Skeletal muscle satellite cell (primary cell): ENCODE results near the gene NOG.

Experiments used
- H3K27me3 ChIP-seq: 2 replicates; pipeline ENCODE4 v1.7.0; 2013; ENCODE audit warnings: low read length; ENCODE audit not compliant: control insufficient read depth, insufficient read depth
- H3K36me3 ChIP-seq: 2 replicates; pipeline ENCODE4 v1.7.0; 2013; ENCODE audit warnings: mild to moderate bottlenecking, control low read depth, low read length; ENCODE audit not compliant: insufficient read depth
- H3K4me1 ChIP-seq: 2 replicates; pipeline ENCODE4 v1.7.0; 2013; ENCODE audit warnings: low read length; ENCODE audit not compliant: control insufficient read depth, insufficient read depth
- H3K4me2 ChIP-seq: 2 replicates; pipeline ENCODE4 v1.7.0; 2013; ENCODE audit warnings: mild to moderate bottlenecking, low read length
- H3K4me3 ChIP-seq: 2 replicates; pipeline ENCODE4 v1.7.0; 2013; ENCODE audit warnings: low read length
- H3K9ac ChIP-seq: 2 replicates; pipeline ENCODE4 v1.7.0; 2013; ENCODE audit warnings: mild to moderate bottlenecking, low read depth, low read length, moderate library complexity
- H3K9me3 ChIP-seq: replicated peaks from 2 replicates; pipeline ENCODE4 v1.7.0; 2013; ENCODE audit warnings: mild to moderate bottlenecking, control low read depth, low read length

The NOG gene

GRCh38 chr17:56614522-56614921 is 21.0 kb downstream of the NOG start:
- H3K27me3 ChIP-seq = peaks cover 9% of the 10 kb centered on the region
- H3K9me3 ChIP-seq = no peaks in the 10 kb centered on the region
- no peak overlapping the region for H3K4me3 ChIP-seq

DNA sequence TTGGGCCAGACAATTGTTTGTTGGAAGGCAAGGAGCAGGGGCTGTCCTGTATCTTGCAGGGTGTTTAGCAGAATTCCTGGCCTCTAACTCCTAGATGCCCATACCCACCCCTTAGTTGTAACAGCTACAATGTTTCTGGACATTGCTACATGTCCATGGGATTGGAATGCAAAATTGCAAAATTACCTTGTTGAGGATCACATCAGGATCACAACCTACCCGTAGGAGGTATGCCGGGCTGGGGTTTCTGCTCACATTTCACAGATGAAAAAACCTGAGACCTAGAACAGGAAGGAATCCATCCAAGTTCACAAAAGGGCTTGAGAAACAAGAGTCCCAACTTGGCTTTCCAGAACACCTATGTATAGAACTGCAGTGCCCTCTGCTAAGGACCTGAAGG is 22.7 kb downstream of the NOG start:
- Histone ChIP-seq H3K9ac (no peak overlapping the region), H3K4me2 (no peak overlapping the region), H3K36me3 (no peaks in the 10 kb centered on the region), H3K4me3 (no peak overlapping the region), H3K9me3 (no peaks in the 10 kb centered on the region), H3K27me3 (peaks cover 9% of the 10 kb centered on the region), H3K4me1 (no peaks in the 10 kb centered on the region)

More at GRCh38 chr17:56614522-56614921, 21.0 kb downstream of the NOG start:
- no peaks in the 10 kb centered on the region for H3K36me3 ChIP-seq
- no peaks in the 10 kb centered on the region for H3K4me1 ChIP-seq
- H3K9ac ChIP-seq = no peak overlapping the region
- no peak overlapping the region for H3K4me2 ChIP-seq

- H3K4me2 ChIP-seq = no peak overlapping the region
- no peak overlapping the region for H3K4me3 ChIP-seq
- no peak overlapping the region for H3K9ac ChIP-seq
- no peaks in the 10 kb centered on the region for H3K36me3 ChIP-seq
- H3K27me3 ChIP-seq = no peaks in the 10 kb centered on the region
- H3K9me3 ChIP-seq = no peaks in the 10 kb centered on the region
- H3K4me1 ChIP-seq = no peaks in the 10 kb centered on the region
Observed at GRCh38 chr17:56623383-56623782, 29.9 kb downstream of the NOG start.

DNA sequence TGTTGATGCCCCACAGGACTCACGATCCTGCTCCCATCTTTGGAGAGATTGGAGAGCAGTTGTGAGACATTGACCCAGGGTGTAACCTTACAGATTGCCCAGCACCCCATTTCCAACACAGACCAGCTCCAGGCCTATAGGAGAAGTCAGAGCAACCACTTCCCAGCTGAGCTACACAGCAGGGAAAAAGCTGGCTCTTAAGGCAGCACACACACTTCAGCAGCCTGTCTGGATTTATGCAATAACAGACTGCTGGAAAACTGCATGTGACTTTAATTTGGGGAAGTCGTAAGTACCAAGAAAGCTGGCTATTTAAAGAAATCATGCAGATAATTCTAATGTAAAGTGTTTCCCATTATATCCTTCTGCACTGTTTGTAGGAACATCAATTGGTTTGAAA is 30.8 kb downstream of the NOG start:
- Histone ChIP-seq H3K4me1 (no peaks in the 10 kb centered on the region), H3K9me3 (no peaks in the 10 kb centered on the region), H3K36me3 (no peaks in the 10 kb centered on the region), H3K9ac (no peak overlapping the region), H3K27me3 (peaks cover 4% of the 10 kb centered on the region), H3K4me2 (no peak overlapping the region), H3K4me3 (no peak overlapping the region)

DNA sequence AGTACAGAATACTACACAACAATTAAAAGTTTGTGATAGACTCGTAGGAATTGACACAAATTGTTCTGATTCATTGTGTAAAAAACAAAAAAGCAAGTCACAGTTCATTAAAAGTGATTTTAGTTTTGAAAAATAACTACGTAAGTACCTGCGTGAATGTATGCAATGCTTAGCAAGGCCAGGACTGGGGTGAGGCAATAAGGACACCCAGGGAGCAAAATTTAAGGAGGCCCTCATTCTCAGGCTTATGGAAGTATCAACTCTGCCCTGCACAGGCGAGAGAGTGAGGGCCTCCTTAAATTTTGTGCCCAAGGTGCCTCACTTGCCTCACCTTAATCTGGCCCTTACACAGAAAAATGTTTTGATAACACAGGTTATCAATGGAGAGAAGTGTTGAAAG is 31.4 kb downstream of the NOG start:
- no peak overlapping the region for H3K4me2 ChIP-seq
- H3K4me3 ChIP-seq = no peak overlapping the region
- H3K9me3 ChIP-seq = no peaks in the 10 kb centered on the region

GRCh38 chr17:56629531-56630075 is 36.1 kb downstream of the NOG start:
- H3K4me1 ChIP-seq = no peaks in the 10 kb centered on the region
- H3K4me3 ChIP-seq = no peak overlapping the region
- peaks cover 4% of the 10 kb centered on the region for H3K27me3 ChIP-seq
- H3K4me2 ChIP-seq = no peak overlapping the region
- H3K36me3 ChIP-seq = no peaks in the 10 kb centered on the region
- no peaks in the 10 kb centered on the region for H3K9me3 ChIP-seq
- no peak overlapping the region for H3K9ac ChIP-seq

More for the DNA sequence above, 31.4 kb downstream of the NOG start:
- Histone ChIP-seq H3K36me3 (no peaks in the 10 kb centered on the region), H3K27me3 (peaks cover 4% of the 10 kb centered on the region), H3K4me1 (no peaks in the 10 kb centered on the region), H3K9ac (no peak overlapping the region)

GRCh38 chr17:56630202-56630601 is 36.7 kb downstream of the NOG start:
- Histone ChIP-seq H3K4me3 (no peak overlapping the region), H3K9me3 (no peaks in the 10 kb centered on the region), H3K27me3 (peaks cover 4% of the 10 kb centered on the region), H3K4me2 (no peak overlapping the region), H3K9ac (no peak overlapping the region), H3K4me1 (no peaks in the 10 kb centered on the region), H3K36me3 (no peaks in the 10 kb centered on the region)

DNA sequence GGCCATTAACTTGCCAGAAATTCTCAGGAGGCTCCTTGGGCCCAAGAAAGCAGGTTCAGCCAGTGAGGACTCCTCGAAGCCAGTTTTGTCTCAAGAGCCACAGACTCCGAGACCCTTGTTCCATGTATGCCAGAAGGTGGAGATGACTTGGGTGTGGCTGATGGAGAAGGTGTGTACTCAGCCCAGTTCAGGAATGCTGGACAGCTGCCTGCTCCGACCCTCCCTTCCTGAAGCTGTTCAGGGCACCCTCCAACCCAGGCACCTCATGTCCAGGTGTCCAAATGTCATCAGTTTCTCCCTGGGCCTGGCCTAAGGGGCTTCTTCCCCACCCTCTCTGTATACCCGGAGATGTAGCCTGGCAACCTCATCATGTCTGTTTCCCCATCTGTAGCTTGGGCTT is 40.2 kb downstream of the NOG start:
- Histone ChIP-seq H3K4me3 (no peak overlapping the region), H3K9me3 (no peaks in the 10 kb centered on the region)

DNA sequence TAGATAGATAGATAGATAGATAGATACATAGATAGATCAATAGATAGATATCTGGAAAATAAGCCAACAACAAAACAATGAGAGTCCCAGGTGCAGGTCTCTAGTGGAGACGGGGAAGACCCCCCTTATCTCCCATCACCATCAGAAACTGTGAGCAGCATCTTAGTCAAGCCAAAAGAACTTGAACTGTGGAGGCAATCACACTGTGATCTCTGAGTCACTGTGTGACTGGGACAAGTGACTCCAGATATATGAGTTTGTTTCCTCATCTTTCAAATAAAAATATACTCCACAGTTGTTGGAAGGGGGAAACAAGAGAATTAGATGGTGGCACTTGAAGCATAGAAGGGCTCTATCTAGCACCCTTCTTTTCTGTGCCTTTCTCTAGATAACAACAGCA is 42.1 kb downstream of the NOG start:
- Histone ChIP-seq H3K9me3 (no peaks in the 10 kb centered on the region), H3K36me3 (no peaks in the 10 kb centered on the region), H3K4me1 (peaks cover 3% of the 10 kb centered on the region), H3K9ac (no peak overlapping the region), H3K4me2 (no peak overlapping the region), H3K27me3 (peaks cover 17% of the 10 kb centered on the region), H3K4me3 (no peak overlapping the region)

More for the DNA sequence above, 40.2 kb downstream of the NOG start:
- H3K27me3 ChIP-seq = peaks cover 16% of the 10 kb centered on the region
- no peak overlapping the region for H3K4me2 ChIP-seq
- H3K9ac ChIP-seq = no peak overlapping the region
- H3K36me3 ChIP-seq = no peaks in the 10 kb centered on the region
- peaks cover 3% of the 10 kb centered on the region for H3K4me1 ChIP-seq

DNA sequence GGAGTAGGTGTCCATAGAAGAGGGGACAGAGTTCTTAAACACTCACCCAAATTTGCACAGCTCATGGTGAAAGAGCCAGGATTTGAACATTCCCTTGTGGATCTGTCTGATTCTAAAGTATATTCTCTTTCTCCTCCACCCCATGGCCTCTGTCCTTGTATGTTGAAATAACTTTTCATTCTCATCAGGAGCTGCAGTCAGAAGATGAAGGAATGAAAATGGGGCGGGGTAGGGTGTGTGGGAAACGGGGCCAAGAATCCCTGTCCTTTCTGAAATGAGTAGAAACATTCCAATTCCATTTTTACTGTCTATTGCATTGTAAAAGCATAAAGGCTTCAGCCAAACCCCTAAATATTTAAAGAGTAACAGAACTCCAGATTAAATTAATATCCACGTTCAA is 42.8 kb downstream of the NOG start:
- Histone ChIP-seq H3K4me3 (no peak overlapping the region), H3K9ac (no peak overlapping the region), H3K4me2 (peak overlapping the region; percentile 27), H3K4me1 (peaks cover 3% of the 10 kb centered on the region), H3K36me3 (no peaks in the 10 kb centered on the region), H3K27me3 (peaks cover 18% of the 10 kb centered on the region), H3K9me3 (no peaks in the 10 kb centered on the region)

- Histone ChIP-seq H3K4me3 (no peak overlapping the region), H3K27me3 (peaks cover 20% of the 10 kb centered on the region), H3K9me3 (no peaks in the 10 kb centered on the region), H3K4me1 (peaks cover 3% of the 10 kb centered on the region), H3K4me2 (no peak overlapping the region), H3K36me3 (no peaks in the 10 kb centered on the region), H3K9ac (no peak overlapping the region)
Observed at GRCh38 chr17:56637254-56637653, 43.8 kb downstream of the NOG start.

GRCh38 chr17:56638591-56639051 is 45.1 kb downstream of the NOG start:
- H3K4me2 ChIP-seq = no peak overlapping the region
- no peak overlapping the region for H3K9ac ChIP-seq
- peaks cover 3% of the 10 kb centered on the region for H3K4me1 ChIP-seq
- no peaks in the 10 kb centered on the region for H3K9me3 ChIP-seq
- H3K4me3 ChIP-seq = no peak overlapping the region
- H3K27me3 ChIP-seq = peaks cover 20% of the 10 kb centered on the region
- no peaks in the 10 kb centered on the region for H3K36me3 ChIP-seq
